22Rv1 (cell line): ENCODE measurements around the gene CHD6.

Experiments used
- H3K27ac ChIP-seq: fragments of 450-650 bp; 2 replicates; pipeline ENCODE4 v1.5.1; 2017
- CTCF ChIP-seq: fragments of 450-650 bp; IDR thresholded peaks from 2 replicates; pipeline ENCODE4 v1.5.1; 2017; ENCODE audit warnings: mild to moderate bottlenecking
- ZFX ChIP-seq: fragments of 450-650 bp; IDR thresholded peaks from 2 replicates; pipeline ENCODE4 v1.6.1; 2017; ENCODE audit warnings: antibody characterized with exemption, borderline replicate concordance

Gene CHD6

GRCh38 chr20:41513829-41514228 lies 104.3 kb downstream of the CHD6 start:
- no peak overlapping the region for H3K27ac ChIP-seq
- TF ChIP-seq CTCF, result no peak

GRCh38 chr20:41512624-41513023 lies 105.6 kb downstream of the CHD6 start:
- no peak overlapping the region for H3K27ac ChIP-seq
- TF ChIP-seq ZFX (no peak), CTCF (no peak)

- TF ChIP-seq CTCF, result no peak
- no peak overlapping the region for H3K27ac ChIP-seq
Observed at GRCh38 chr20:41510847-41511450, 107.2 kb downstream of the CHD6 start.

GRCh38 chr20:41510224-41510623 lies 108.0 kb downstream of the CHD6 start:
- TF ChIP-seq ZFX (no peak), CTCF (no peak)
- H3K27ac ChIP-seq, result peak overlapping the region; percentile 17

- TF ChIP-seq CTCF (no peak), ZFX (no peak)
- peak overlapping the region; percentile 17 for H3K27ac ChIP-seq
Observed at GRCh38 chr20:41509316-41510200, 108.6 kb downstream of the CHD6 start.

GRCh38 chr20:41508335-41508734 lies 109.8 kb downstream of the CHD6 start:
- peak overlapping the region; percentile 17; the same call in 1 of the 2 replicates for H3K27ac ChIP-seq
- TF ChIP-seq ZFX, result no peak
- peak; percentile 12; the same call in 1 of the 2 replicates for TF ChIP-seq CTCF

GRCh38 chr20:41507851-41508250 lies 110.3 kb downstream of the CHD6 start:
- peak overlapping the region; percentile 17; the same call in 1 of the 2 replicates for H3K27ac ChIP-seq
- TF ChIP-seq CTCF (no peak), ZFX (no peak)
